GM18498 (cell line): Measurements from ENCODE around the gene ITGAX.
"Not testable (repeated sequence)": the region's sequence is repeated elsewhere in the genome, so short reads cannot be mapped to it uniquely, and the experiment has no call there.

Experiments used
- ATAC-seq: cut with Tn5 transposase; IDR thresholded peaks from one replicate; pipeline ENCODE4 v1.9.1; 2021; ENCODE audit warnings: mild to moderate bottlenecking, moderate library complexity; ENCODE audit not compliant: unreplicated experiment

ITGAX gene

GRCh38 chr16:31354394-31355291, at the start of gene ITGAX:
ITGAX (plus strand) TSS chr16:31355176; CDS start chr16:31355255, 79 bp downstream.
- peak; percentile 62 for ATAC-seq

GRCh38 chr16:31305219-31305618, 49.8 kb upstream of the ITGAX start:
- no peak for ATAC-seq

GRCh38 chr16:31308381-31308780, 46.6 kb upstream of the ITGAX start:
- not testable (repeated sequence) for ATAC-seq

GRCh38 chr16:31322500-31322899, 32.5 kb upstream of the ITGAX start:
- ATAC-seq: no peak

GRCh38 chr16:31323959-31324629, 30.9 kb upstream of the ITGAX start:
- no peak for ATAC-seq

- ATAC-seq: no peak
Observed at GRCh38 chr16:31325171-31325570, 29.8 kb upstream of the ITGAX start.

GRCh38 chr16:31327646-31328225, 27.2 kb upstream of the ITGAX start:
- no peak for ATAC-seq

- ATAC-seq: no peak
Observed at GRCh38 chr16:31328322-31329052, 26.5 kb upstream of the ITGAX start.

- ATAC-seq: no peak
Observed at GRCh38 chr16:31329671-31330552, 25.1 kb upstream of the ITGAX start.

- no peak for ATAC-seq
Observed at GRCh38 chr16:31330553-31330890, 24.5 kb upstream of the ITGAX start.

GRCh38 chr16:31331141-31331764, 23.7 kb upstream of the ITGAX start:
- no peak for ATAC-seq

GRCh38 chr16:31331807-31332301, 23.1 kb upstream of the ITGAX start:
- ATAC-seq: no peak

- no peak for ATAC-seq
Observed at GRCh38 chr16:31332544-31332943, 22.4 kb upstream of the ITGAX start.

GRCh38 chr16:31333686-31334649, 21.0 kb upstream of the ITGAX start:
- peak; percentile 65 for ATAC-seq

GRCh38 chr16:31334934-31335333, 20.0 kb upstream of the ITGAX start:
- ATAC-seq: no peak

GRCh38 chr16:31335431-31335830, 19.5 kb upstream of the ITGAX start:
- ATAC-seq: no peak

- ATAC-seq: not testable (repeated sequence)
Observed at GRCh38 chr16:31338166-31338685, 16.8 kb upstream of the ITGAX start.

- ATAC-seq: peak; percentile 85
Observed at GRCh38 chr16:31344712-31345111, 10.3 kb upstream of the ITGAX start.
